IMR-90 (cell line): ENCODE results near the gene CCR6. TPM values are rescaled to one million over a fixed set of nuclear protein-coding genes. Genes with fewer than 3 reads are reported as not detected.
"Not testable (repeated sequence)": the region's sequence is repeated elsewhere in the genome, so short reads cannot be mapped to it uniquely, and the experiment has no call there.

Experiments used
- ATAC-seq: fragments of 200-7000 bp; cut with Tn5 transposase; 2 replicates; pipeline ENCODE4 v1.9.1; 2020; ENCODE audit warnings: low read depth, mild to moderate bottlenecking, moderate library complexity
- BruUV-seq: library from RNA; stranded (reverse); fragments of 400-500 nt; replicated peaks from 2 replicates; lab custom pipeline; 2021; lab: Mats Ljungman, UMichigan
- CTCF ChIA-PET: fragments of 300-600 bp; formaldehyde crosslinking; extraction: SDS; loops from one replicate; lab custom pipeline; 2021; ENCODE audit warnings: antibody characterized with exemption; lab: Yijun Ruan, JAX
- POLR2A ChIA-PET: fragments of 300-600 bp; sonication (Branson Sonifier 250); formaldehyde crosslinking; loops from one replicate; lab custom pipeline; 2022; ENCODE audit warnings: antibody characterized with exemption; ENCODE audit not compliant: unreplicated experiment; lab: Charles Lee
- DNase-seq: peaks from one replicate; pipeline ENCODE4 v3.0.0; 2013
- H2AFZ ChIP-seq: replicated peaks from 2 replicates; pipeline ENCODE3; 2013; ENCODE audit warnings: low read length, mild to moderate bottlenecking; ENCODE audit not compliant: poor library complexity
- H2AK5ac ChIP-seq: 2 replicates; pipeline ENCODE4 v1.6.1; 2013; ENCODE audit warnings: low read depth, low read length, inconsistent platforms
- H2AK9ac ChIP-seq: replicated peaks from 2 replicates; pipeline ENCODE3; 2013; ENCODE audit warnings: mild to moderate bottlenecking, low read depth, low read length, moderate library complexity; ENCODE audit not compliant: poor library complexity
- H2BK120ac ChIP-seq: 2 replicates; pipeline ENCODE4 v1.6.1; 2013; ENCODE audit warnings: low read depth, low read length, inconsistent platforms
- H2BK15ac ChIP-seq: 3 replicates; pipeline ENCODE4 v1.6.1; 2013; ENCODE audit warnings: low read depth, low read length, inconsistent platforms
- H2BK20ac ChIP-seq: 2 replicates; pipeline ENCODE4 v1.6.1; 2013; ENCODE audit warnings: low read depth, mild to moderate bottlenecking, inconsistent platforms, low read length, moderate library complexity
- H2BK5ac ChIP-seq: 2 replicates; pipeline ENCODE4 v1.6.1; 2013; ENCODE audit warnings: mild to moderate bottlenecking, low read depth, low read length, inconsistent platforms; ENCODE audit not compliant: poor library complexity, severe bottlenecking
- H3K14ac ChIP-seq: replicated peaks from 2 replicates; pipeline ENCODE4 v1.6.1; 2013; ENCODE audit warnings: low read depth, low read length, inconsistent platforms
- H3K18ac ChIP-seq: 2 replicates; pipeline ENCODE4 v1.6.1; 2013; ENCODE audit warnings: low read depth, low read length, control low read depth
- H3K23ac ChIP-seq: 2 replicates; pipeline ENCODE4 v1.6.1; 2013; ENCODE audit warnings: low read depth, low read length, inconsistent platforms
- H3K27ac ChIP-seq: 2 replicates; pipeline ENCODE4 v1.5.1; 2013; ENCODE audit warnings: mild to moderate bottlenecking, control low read depth, low read length; ENCODE audit not compliant: insufficient read depth
- H3K27me3 ChIP-seq: 2 replicates; pipeline ENCODE4 v1.6.1; 2013; ENCODE audit warnings: low read length; ENCODE audit not compliant: control insufficient read depth, insufficient read depth
- H3K36me3 ChIP-seq: 2 replicates; pipeline ENCODE4 v1.6.1; 2013; ENCODE audit warnings: low read length, mixed read lengths; ENCODE audit not compliant: control insufficient read depth, insufficient read depth
- H3K4ac ChIP-seq: 2 replicates; pipeline ENCODE4 v1.6.1; 2013; ENCODE audit warnings: low read depth, low read length, inconsistent platforms
- H3K4me1 ChIP-seq: 2 replicates; pipeline ENCODE4 v1.6.1; 2013; ENCODE audit warnings: low read length, mixed read lengths; ENCODE audit not compliant: control insufficient read depth, insufficient read depth
- H3K4me2 ChIP-seq: 2 replicates; pipeline ENCODE4 v1.6.1; 2013; ENCODE audit warnings: low read depth, mild to moderate bottlenecking, control low read depth, low read length, moderate library complexity
- H3K4me3 ChIP-seq: 2 replicates; pipeline ENCODE4 v1.5.1; 2013; ENCODE audit warnings: low read depth, mild to moderate bottlenecking, control low read depth, low read length, moderate library complexity; ENCODE audit not compliant: insufficient read depth
- H3K56ac ChIP-seq: 2 replicates; pipeline ENCODE4 v1.6.1; 2013; ENCODE audit warnings: low read length, inconsistent platforms; ENCODE audit not compliant: insufficient read depth; ENCODE audit errors: extremely low read depth
- H3K79me1 ChIP-seq, 2 experiments: 2 replicates each; pipeline ENCODE4 v1.6.1; 2013; ENCODE audit warnings: low read length in 2 of 2, inconsistent platforms in 1 of 2, low read depth in 1 of 2
- H3K9ac ChIP-seq: 2 replicates; pipeline ENCODE4 v1.6.1; 2013; ENCODE audit warnings: low read depth, low read length, control low read depth
- H3K9me1 ChIP-seq: 2 replicates; pipeline ENCODE4 v1.6.1; 2013; ENCODE audit warnings: low read length, inconsistent platforms; ENCODE audit not compliant: insufficient read depth
- H3K9me3 ChIP-seq: 2 replicates; pipeline ENCODE4 v1.6.1; 2013; ENCODE audit warnings: low read length; ENCODE audit not compliant: control insufficient read depth, insufficient read depth
- H4K20me1 ChIP-seq: 2 replicates; pipeline ENCODE4 v1.6.1; 2013; ENCODE audit warnings: low read length, inconsistent platforms; ENCODE audit not compliant: insufficient read depth
- H4K5ac ChIP-seq: 2 replicates; pipeline ENCODE4 v1.6.1; 2013; ENCODE audit warnings: mild to moderate bottlenecking, low read depth, low read length, control low read depth
- H4K8ac ChIP-seq, 2 experiments: 2 replicates each; pipeline ENCODE4 v1.6.1; 2013; ENCODE audit warnings: low read depth in 2 of 2, low read length in 2 of 2, control low read depth in 1 of 2, inconsistent platforms in 1 of 2
- H4K91ac ChIP-seq: 2 replicates; pipeline ENCODE4 v1.6.1; 2013; ENCODE audit warnings: low read depth, low read length, inconsistent platforms; ENCODE audit not compliant: insufficient read depth
- whole genome bisulfite sequencing, 2 experiments: methylation state at CpG; one replicate each; pipeline versions ENCODE4 v1.1.5 to v1.1.7; 2013; ENCODE audit warnings: missing lambda C conversion rate in 2 of 2; ENCODE audit not compliant: insufficient read length in 1 of 2; ENCODE audit errors: extremely low coverage in 2 of 2; 5-methylcytosine and 5-hydroxymethylcytosine counted together
- dilution Hi-C: fragments of 300-500 bp; cut with HindIII; formaldehyde crosslinking; loops from one replicate; pipeline ENCODE4 v1.14.3; 2018; ENCODE audit warnings: low sequenced_read_pairs; ENCODE audit not compliant: unreplicated experiment
- in situ Hi-C: fragments of 300-500 bp; cut with MboI; formaldehyde crosslinking; loops from 3 replicates; pipeline ENCODE4 v1.14.3; 2019; ENCODE audit warnings: low sequenced_read_pairs, inconsistent platforms, mixed read lengths
- intact Hi-C: fragments of 100-400 bp; cut with micrococcal nuclease; formaldehyde crosslinking; loops from 2 replicates; pipeline ENCODE4 v1.10.0; 2022
- polyA plus RNA-seq, 3 experiments: library from polyadenylated mRNA; depleted of rRNA; stranded (reverse); fragments of >200 nt; gene quantifications; 2 replicates each; pipeline ENCODE4 v1.2.3, GENCODE V29; 2012; ENCODE audit warnings: low replicate concordance in 1 of 3
- total RNA-seq: library from RNA; depleted of rRNA; stranded (reverse); fragments of >200 nt; gene quantifications from 2 replicates; pipeline ENCODE4 v1.2.3, GENCODE V29; 2012

Gene CCR6
- total and polyA plus RNA-seq, 2 of the 4 experiments (the other 2 are of a cell fraction): not detected

- intact Hi-C loops: loop anchor here (2.0 to 5.0 kb wide), 2 partner anchors 182 to 714 kb away; no protein-coding TSS in a partner anchor
- in situ Hi-C loops, dilution Hi-C loops: not testable (repeated sequence)
These were observed 62.2 kb downstream of the CCR6 start for GRCh38 chr6:167185101-167185500.

GRCh38 chr6:167187275-167187674 is 64.4 kb downstream of the CCR6 start:
- H3K4ac ChIP-seq, DNase-seq, H2BK120ac ChIP-seq, H3K9me1 ChIP-seq, H3K4me3 ChIP-seq, H4K8ac ChIP-seq, H3K9me3 ChIP-seq, H3K79me1 ChIP-seq, in situ Hi-C loops, BruUV-seq, H3K27ac ChIP-seq, H3K4me2 ChIP-seq, H3K9ac ChIP-seq, H2BK5ac ChIP-seq, H4K5ac ChIP-seq, H4K91ac ChIP-seq, H2AK5ac ChIP-seq, H3K23ac ChIP-seq, H3K27me3 ChIP-seq, H2AK9ac ChIP-seq, H3K4me1 ChIP-seq, H3K14ac ChIP-seq, ATAC-seq, CTCF ChIA-PET, H2BK20ac ChIP-seq, H2AFZ ChIP-seq, H2BK15ac ChIP-seq, H3K18ac ChIP-seq, H3K56ac ChIP-seq, H3K36me3 ChIP-seq, H4K20me1 ChIP-seq, POLR2A ChIA-PET, dilution Hi-C loops: not testable (repeated sequence)
- 71% methylated on average over 1 of the region's 9 CpGs; no CpG with 5 or more reads in 1 of the 2 experiments for WGBS, 2 experiments
- intact Hi-C loops: loop anchor here (5.0 kb wide), 1 partner anchor 180 kb away; no protein-coding TSS in a partner anchor

More at GRCh38 chr6:167185101-167185500, 62.2 kb downstream of the CCR6 start:
- H2AK5ac ChIP-seq, H4K8ac ChIP-seq, H3K4me3 ChIP-seq, H3K9me1 ChIP-seq, H4K20me1 ChIP-seq, H3K79me1 ChIP-seq, H3K4me2 ChIP-seq, H3K9me3 ChIP-seq, POLR2A ChIA-PET, H2BK20ac ChIP-seq, H3K9ac ChIP-seq, H3K14ac ChIP-seq, H4K5ac ChIP-seq, H3K27me3 ChIP-seq, H2AK9ac ChIP-seq, CTCF ChIA-PET, ATAC-seq, H3K36me3 ChIP-seq, H3K4ac ChIP-seq, H2BK120ac ChIP-seq, H2BK5ac ChIP-seq, H3K27ac ChIP-seq, BruUV-seq, H2BK15ac ChIP-seq, H3K18ac ChIP-seq, H3K23ac ChIP-seq, H4K91ac ChIP-seq, H3K4me1 ChIP-seq, H2AFZ ChIP-seq, H3K56ac ChIP-seq, DNase-seq: not testable (repeated sequence)
- WGBS, 2 experiments: no CpG with 5 or more reads among the region's 3 CpGs
